Stimulated activated CD4-positive, alpha-beta T cell treated with anti-CD3 and anti-CD28 coated beads, Interleukin-1b, Interleukin-23, amount 100 ng/mL, for 4 hours (primary cell): ENCODE data around the gene CXCL12.

Experiments used
- DNase-seq, 2 donors: peaks; one replicate each; pipeline ENCODE4 v3.0.0-alpha.2; 2020; ENCODE audit warnings: low read depth in 2 of 2

Gene CXCL12

DNA sequence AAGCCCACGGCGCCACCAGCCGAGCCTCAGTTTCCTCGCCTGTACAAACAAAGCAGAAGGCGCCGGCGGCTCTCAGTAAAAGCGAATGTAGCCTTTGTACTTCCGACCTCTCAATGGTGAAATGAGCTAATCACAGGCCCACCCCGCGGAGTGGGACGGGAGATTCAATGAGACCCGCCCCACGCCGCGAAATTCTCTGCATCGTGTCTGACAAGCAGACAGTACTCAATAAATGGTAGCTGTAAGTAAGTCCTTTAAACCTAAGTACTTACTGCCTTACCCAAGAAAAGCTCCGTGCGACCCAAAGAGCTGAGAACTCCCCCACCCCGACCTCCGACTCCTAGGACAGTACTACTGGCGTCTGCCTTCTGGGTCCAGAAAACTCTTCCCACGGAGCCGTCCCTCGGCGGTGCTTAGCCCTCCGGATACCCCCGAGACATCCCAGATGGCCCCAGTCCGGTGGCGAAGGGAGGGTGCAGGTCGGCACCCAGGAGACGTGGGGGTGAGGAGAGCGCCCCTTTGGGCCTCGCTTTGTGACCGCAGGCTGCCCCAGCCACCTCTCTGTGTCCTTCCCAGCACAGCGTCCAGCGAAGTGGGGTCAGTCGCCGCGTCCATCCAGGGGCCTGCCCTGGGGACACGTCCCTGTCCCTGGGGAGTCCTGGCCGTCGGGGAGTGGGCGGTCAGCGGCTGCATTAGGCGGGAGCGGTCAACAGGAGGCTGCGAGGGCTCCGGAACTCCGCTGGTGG, 972 bp upstream of the CXCL12 start:
- DNase-seq, result no peak

DNA sequence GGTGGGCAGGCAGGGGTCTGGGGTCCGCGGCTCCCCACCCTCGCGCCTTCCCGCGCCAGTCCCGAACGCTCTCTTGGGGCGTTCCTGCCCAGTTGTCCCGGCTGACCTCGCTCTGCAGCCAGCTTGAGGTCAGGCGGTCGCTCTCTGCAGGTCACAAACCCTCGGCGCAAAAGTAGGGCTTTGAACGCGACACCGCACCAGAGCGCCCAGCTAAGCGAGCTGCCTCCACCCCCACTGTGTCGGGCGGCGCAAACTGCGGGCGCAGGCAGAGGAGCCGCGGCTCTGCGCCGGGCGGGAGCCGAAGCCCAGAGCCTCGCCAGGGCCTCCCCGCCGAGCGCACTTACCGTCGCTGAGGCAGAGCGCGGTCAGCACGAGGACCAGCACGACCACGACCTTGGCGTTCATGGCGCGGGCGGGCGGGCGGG, 284 bp downstream of the CXCL12 start:
- no peak for DNase-seq

DNA sequence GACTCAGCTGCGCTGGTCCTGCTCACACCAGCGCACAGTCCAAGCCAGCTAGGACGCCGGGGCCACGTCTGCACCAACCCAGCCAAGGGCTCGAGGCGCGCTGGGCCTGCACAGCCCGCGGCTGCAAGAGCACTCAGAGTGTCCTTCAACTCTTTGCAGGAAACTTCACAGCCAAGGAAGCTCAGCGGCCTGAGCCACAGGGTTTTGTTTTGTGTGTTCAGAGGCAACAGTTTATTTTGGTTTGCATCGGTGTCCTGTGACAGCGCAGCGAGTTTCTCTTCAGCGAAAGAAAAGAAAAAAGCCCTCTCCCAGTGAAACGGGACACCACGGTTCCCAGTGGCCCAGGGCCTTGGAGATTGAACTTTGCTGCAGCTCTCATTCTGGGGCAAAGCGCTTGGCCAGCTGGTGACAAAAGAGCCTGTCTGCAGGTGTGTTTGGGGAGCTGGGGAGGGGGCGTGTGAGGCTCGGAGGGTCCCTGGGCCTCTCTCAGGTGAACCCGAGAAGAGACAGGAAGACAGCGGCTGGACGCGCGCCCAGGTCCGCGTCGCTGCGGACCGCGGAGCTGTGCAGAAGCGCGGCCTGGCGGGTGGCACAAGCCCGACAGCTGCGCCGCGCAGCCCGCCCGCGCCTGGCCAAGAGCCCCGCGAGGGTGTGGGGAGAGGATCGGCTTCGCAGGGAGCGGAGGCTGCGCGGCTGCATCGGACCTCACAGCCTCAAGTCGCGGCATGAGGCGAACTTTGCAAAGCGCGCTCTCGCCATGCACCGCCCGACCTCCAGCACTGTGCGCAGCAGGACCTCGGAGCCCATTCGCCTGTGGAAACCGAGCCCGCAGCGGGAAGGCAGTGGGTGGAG, 922 bp downstream of the CXCL12 start:
- DNase-seq, result no peak

DNA sequence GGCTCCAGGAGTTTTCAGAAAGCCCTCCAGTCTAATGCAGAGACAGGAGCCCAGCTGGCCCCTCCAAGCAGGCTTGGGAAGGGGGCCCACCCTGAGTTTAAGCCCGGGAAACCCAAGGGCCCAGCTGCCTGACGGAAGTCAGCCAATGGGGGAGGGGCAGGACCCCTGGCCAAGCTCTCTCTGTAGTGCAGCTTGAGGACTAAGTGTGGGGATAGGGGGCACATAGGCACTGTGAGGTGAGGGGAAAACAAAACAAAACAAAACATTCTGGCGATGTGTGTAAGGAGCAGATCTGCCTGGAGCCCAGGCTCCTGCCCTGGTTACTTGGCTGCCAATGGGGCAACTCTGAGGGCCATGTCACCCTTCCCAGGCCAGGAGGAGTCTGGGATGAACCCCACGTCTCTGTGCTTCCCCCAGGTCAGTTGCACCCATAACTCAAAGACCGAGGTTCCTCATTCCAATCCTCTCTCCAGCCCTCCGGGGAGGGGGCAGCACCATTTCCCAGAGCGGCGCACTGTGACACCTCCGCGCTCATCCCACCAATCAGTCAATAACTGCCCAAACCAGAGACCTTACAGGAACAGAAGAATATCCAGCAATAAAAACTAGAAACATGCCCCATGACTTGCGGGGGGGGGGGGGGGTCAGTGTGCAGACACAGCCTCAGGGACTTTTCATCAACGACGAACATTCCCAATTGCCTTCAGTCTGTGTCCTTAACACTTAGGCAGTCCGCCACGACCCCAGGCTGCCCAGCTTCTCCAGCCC, 1.7 kb downstream of the CXCL12 start:
- no peak for DNase-seq

DNA sequence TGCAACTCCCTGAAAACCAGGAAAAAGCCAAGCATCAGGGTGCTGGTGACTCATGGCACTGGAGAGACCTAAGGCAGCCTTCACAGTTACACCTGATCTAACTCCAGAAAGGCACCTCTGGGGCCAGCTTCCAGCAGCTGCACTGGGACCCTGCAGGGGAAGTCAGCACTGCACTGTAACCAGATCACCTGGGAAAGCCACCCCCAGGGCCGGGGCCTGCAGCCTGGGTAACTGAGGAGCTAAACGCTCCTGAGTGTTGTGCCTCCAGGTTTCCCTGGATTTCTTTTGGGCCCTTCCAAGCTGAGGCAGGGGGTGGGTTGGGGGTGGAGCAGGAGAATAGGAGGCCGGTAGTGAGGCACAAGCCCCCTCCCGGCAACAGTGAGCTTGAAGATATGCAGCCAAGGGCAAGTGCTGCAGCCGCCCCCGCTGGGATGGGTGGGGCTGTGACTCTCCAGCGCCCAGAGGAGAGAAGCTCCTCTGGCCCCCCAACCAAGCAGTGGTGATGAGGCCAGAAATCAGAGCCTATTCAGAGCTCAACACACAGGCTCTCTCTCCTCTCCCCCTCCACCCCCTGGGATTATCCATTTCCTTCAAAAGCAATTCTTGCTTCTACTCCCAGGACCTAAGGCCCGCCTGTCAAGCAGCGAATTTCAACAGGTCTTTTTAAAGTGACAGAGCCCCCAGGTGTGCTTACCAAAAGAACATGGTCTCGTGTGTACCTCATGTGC, 2.6 kb downstream of the CXCL12 start:
- DNase-seq, result no peak

DNA sequence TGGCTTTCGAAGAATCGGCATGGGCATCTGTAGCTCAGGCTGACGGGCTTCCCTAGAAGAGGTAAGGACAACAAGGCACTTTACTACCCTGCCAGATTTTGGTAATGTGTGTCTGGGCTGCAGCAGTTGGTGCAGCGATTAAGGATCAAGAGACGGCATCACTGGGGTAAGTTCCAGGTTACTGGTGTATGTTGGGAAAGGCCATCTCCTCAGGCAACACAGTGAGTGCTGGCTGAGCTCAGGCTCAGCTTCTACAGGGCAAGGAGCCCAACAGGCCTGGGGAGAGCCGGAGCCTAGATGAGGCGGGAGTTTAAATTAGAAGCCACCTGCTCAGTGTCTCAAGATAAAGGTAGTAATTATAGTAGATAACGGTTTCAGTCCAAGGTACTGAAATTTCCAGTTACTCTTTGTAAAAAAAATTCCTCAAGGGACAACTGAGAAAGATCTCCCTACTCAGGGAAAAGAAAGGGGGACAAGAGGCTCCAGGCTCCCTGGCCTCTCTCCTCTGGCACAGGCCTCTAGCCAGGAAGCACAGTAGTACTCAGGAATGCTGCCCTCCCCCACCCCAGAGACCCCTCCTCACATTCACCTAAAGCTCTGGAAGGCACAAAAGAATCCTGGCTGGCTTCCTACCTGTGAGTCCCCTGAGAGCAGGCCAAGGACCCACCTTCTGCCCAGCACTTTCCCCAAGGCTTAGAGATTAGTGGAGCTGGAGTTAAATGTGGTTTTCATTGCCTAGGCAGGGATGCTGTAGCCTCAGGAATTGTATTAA, 3.9 kb downstream of the CXCL12 start:
- no peak for DNase-seq

DNA sequence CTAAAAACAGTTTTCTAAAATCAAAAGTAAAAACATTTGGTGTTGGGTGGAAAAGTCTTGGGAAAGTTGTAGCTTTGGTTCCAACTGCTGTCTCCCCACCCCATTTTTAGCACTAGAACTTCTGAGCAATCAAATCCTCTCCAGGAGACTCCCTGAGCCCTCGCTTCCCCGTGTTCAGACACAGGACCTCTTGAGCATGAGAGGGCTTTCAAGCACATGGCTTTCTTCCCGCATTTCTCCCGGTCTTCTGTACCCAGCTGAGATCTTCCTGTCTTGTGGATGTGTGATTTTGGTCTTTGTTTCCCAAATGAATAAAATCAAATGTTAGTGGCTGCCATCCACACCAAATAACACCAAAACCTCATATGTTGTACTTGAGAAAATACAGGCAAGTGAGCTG, 5.0 kb downstream of the CXCL12 start:
- no peak for DNase-seq

DNA sequence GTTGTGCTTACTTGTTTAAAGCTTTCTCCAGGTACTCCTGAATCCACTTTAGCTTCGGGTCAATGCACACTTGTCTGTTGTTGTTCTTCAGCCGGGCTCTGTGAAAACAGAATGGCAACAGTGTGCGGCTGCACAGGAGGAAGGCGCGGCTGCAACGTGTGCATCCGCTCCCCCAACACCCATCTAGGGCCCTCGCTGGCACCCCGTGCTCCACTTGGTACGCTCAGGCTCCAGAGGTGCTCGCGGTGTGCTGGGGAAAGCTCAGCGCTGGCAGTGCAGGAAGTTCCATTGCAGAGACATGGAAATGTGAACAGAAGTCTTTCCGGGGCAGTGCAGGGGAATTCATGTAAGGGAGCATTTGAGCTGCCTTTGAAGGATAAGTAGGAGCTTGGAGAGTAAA, 6.3 kb downstream of the CXCL12 start:
- no peak for DNase-seq

DNA sequence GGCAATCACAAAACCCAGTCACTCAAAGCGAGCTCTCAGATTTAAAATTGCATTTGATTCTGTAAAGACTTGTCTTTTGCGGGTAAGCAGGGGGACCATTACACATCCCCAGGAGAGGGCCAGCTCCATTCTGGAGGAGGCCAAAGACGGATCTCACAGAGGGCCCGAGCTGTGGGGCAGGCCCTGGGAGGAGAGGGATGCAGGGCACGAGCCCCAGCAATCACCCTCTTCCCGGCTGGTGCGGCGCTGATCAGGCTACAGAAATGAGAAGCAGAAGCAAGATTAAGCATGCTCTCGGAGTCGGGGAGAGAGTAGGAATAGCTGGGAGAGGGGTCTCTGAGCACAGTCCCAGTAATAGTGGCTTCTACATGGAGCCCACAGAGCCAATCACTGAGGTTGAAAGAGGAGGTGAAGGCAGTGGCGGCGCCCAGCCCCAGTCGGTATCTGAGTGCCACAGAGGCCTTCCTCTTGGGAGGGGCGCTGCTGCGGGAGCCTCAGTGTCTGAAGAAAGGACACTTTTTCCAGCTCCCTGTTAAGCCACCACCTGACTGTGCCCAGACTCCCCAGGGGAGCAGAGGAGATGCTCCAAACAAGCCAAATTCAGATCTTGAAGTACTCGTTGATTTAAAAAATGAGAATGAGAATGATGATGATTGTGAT, 7.1 kb downstream of the CXCL12 start:
- no peak for DNase-seq

DNA sequence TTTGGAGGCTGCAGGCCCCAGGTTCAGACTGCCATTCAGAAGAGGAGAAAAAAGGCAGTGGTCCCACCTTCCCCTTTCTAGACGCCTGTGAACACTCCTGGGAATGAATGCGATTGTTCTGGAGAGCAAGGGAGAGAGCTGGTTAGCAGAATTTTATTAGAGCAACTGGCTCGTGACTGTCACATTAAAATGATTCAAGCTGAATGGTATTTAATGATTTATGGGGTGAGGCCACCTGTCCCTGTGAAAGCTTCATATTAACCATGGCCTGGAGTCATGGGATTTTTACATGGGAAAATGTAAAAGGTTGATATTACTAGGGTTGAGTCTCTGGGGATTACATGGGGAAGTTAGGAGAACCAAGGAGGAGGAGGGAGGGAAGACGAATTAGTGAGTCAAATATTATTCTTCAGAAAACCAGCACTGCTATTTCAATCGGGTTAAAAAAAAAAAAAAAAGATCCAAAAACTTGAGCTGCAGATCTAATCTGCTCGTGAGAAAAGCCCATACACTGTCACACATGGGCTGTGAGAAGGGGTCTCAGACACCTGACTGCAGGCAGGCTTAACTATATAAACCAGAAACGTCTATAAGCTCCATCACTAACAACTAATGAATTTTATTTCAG, 8.3 kb downstream of the CXCL12 start:
- no peak for DNase-seq

DNA sequence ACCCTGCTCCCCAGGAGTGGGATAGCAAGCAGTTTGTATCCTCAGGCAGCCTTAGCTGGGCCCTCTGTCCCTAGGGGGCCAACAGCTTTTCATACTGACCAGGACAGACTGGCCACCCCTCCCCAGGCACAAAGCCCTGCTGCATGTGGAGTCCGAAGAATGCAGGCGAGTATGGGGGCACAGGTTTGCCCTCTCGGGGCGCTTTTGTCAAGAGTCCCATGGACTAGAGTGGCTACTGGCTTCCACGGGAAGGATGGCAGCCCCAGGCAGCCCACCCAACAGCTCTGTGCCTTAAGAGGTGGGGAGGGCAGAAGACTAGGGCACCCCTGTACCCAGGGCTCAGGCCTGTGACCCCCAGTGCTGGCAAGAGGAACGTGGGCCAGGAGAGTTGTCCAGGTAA, 10.7 kb downstream of the CXCL12 start:
- DNase-seq, result no peak

DNA sequence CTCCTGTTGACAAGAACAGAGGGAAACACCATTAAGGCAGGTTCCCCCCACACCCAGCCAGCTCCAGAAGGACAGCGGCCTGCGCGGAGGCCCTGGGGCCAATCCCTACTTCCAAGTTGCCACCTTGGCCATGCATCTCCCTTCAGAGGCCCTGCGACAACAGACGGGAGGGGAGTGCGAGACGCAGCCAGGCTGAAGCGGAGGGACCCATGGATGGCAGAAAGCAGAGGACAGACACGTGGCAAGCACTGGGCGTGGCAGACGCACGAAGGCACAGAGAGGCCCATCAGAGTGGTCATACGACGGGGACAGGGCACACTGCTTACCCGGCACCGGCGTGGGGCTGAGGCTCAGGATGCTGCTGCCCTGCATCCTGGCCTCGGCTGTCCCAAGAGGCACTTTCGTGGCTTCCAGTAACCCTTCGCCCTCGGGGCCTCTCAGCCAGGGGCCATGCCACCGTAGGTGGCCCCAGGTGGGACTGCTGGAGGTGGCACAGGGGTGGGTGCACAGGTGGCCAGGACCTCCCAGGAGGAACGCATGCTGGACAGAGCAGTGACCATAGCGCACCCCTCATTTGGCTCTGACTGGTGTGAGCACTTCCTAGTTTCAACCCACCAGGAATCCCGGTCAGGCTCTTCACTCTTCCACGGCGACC, 11.4 kb downstream of the CXCL12 start:
- DNase-seq, result no peak

DNA sequence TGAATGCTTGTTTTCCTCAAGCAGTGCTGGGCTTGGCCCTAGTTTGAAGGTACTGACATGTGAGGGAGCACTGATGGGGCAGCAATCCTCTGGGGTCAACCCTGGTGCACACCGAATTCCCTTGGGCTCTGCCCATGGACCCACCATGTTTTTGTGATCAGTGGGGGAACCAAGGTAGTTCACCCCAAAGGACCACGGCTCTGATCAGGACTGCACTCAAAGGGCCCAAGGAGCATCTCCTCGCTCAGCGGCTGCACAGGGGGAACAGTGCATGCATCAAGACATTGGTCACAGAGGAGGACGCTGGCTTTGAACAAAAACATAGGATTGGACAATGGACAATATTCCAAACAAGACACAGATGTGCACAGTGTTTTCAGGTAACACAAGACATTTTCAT, 12.7 kb downstream of the CXCL12 start:
- DNase-seq, result no peak

DNA sequence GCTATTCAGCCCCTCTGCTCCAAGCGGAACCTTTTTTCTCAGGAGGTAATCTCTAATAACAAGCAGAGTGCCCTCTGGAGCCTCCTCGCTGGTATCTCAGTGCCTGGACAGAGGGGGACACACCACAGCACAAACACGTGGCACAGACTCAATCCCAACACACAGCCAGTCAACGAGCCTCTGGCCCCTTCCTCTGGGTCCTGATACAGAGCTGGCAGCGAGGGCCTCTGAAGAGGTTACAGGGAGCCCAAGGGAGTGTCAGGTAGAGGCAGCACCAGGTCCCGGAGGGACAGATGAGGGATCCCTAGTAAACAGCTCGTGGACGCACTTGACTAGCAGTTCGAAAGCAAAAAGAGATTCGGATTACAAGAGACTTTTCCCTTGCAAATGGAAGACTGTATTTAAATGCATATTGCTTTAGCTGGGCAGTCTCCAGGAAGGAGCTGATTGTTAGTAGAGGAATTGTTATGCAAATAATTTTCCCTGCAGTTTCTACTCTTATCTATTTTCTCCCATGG, 14.1 kb downstream of the CXCL12 start:
- no peak for DNase-seq

DNA sequence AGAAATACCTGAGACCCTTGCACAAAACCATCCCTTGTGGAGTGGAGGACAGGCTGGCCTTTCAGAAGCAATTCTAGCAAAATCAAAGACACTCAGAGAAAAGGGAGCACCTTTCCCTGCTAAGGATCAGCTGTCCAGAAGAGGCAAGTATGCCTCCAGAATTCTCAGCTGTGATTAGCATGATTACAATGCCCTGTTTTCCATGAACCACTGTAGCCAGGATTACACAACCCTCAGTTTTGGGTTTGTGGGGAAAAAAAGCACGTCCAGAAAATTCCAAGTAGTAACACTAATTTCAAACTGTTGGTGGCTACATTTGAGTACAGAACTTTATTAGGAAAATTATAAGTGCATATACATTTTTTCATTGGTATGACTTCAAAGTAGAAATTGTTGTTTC, 15.0 kb downstream of the CXCL12 start:
- no peak for DNase-seq

DNA sequence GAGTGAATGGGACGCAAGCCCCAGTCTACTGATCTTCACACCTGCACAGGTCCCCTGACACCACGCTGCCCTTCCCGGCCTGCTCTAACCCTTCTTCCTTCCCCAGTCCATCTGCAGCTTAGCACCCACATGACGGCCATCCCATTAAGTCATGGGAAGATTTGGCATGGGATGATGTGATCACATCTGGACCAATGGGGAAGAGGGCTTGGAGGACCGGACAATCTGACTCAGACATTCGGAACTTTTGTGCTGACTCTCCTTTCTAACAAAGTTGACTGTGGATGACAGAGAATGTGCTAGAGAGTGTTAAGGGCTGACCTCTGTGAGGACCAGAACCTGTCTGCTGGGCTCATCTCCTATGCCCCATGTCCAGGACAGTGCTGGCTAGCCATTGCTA, 15.6 kb downstream of the CXCL12 start:
- DNase-seq, result no peak

DNA sequence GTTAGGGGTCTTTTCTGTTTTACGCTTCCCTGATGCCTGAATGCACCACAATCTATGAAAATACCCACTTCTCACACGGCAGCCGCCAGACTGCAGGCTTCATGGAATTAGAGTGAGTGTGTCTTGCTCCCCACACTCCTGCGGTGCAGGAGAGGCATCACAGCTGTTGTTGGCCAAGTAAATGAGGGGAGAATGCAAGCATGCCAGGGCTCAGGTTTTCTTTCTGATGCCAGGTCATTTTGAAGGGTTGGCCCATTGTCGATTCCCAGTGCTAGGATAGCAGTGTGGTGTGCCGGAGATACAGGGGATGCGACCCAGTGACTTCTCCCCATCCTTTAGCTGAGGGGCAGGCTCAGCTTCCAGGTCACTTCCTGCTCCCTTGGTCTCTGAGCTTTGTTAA, 16.3 kb downstream of the CXCL12 start:
- DNase-seq, result no peak

DNA sequence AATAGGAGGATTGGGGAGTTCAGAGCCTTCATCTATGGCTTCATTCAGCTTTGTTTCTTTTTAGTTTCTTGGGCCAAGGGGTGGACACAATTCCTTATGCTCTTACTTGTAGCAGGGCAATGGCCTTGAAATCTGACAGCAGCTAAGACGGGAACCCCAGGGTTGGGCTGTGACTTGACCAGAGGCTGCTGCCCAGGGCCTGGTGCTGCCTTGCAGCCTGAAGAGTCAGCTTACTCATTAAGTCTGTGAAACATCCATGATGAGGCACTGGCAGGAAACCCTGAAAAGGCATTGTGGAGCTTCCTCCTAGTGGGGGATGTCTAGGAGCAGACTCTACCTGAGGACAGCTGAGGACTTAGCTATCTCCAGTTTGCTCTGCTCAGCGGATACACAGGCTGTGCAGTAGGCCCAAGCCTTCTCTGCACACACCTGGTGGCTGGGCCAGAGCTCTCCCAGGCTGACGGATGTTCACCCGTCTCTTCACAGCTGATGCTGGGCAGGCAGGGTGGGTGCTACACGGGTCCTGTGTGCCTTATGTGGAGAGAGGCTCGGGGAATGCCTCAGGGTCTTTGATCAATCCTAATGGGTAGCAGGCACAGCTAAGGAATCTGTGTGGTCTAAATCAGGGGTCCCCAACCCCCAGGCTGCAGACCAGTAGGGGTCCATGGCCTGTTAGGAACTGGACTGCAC, 17.8 kb downstream of the CXCL12 start:
- no peak for DNase-seq

DNA sequence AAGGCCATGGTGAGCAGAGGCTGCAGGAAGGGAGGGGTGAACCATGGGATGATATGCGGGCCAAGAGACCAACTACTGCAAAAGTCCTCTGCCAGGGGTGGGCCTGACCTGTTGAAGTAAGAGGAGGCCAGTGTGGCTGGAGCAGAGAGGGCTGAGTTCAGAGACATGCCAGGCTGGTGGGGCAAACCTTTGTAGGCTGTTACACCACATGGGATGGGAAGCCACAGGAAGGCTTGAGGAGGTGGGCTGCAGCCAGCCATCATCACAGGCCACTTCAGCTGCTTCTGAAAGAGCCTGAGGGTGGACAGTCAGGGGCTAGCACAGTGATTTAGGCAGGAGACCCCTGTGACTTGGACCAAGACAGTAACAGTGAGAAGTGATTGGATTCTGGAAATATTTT, 20.3 kb downstream of the CXCL12 start:
- DNase-seq, result no peak
